Uterus (tissue), 2 donors: ENCODE measurements around the gene CAMTA1.

Source experiments
- POLR2A ChIP-seq, 2 donors: fragments of 450-650 bp; IDR thresholded peaks; one replicate each; pipeline ENCODE4 v1.6.1; 2016; ENCODE audit warnings: antibody characterized with exemption in 2 of 2, mild to moderate bottlenecking in 1 of 2, moderate library complexity in 1 of 2
- TF ChIP-seq, protein P1 (sequence below), 4 experiments: fragments of 200-600 bp in 2 of 4; fragments of 450-650 bp in 2 of 4; sonication (generic) in 2 of 4; IDR thresholded peaks; one replicate each; pipeline ENCODE4 v1.5.1; 2016 to 2019; ENCODE audit warnings: antibody characterized with exemption in 4 of 4, mild to moderate bottlenecking in 2 of 4, moderate library complexity in 1 of 4

- TF ChIP-seq, protein P1, sequence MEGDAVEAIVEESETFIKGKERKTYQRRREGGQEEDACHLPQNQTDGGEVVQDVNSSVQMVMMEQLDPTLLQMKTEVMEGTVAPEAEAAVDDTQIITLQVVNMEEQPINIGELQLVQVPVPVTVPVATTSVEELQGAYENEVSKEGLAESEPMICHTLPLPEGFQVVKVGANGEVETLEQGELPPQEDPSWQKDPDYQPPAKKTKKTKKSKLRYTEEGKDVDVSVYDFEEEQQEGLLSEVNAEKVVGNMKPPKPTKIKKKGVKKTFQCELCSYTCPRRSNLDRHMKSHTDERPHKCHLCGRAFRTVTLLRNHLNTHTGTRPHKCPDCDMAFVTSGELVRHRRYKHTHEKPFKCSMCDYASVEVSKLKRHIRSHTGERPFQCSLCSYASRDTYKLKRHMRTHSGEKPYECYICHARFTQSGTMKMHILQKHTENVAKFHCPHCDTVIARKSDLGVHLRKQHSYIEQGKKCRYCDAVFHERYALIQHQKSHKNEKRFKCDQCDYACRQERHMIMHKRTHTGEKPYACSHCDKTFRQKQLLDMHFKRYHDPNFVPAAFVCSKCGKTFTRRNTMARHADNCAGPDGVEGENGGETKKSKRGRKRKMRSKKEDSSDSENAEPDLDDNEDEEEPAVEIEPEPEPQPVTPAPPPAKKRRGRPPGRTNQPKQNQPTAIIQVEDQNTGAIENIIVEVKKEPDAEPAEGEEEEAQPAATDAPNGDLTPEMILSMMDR (IDR thresholded peaks at IDR 0.05): no peak
- TF ChIP-seq POLR2A (IDR thresholded peaks at IDR 0.05): no peak
These were observed 210.5 kb downstream of the CAMTA1 start for GRCh38 chr1:6995789-6996188.
